Vagina (tissue), 2 donors: ENCODE data around the gene MEIS1.

Experiments
- CTCF ChIP-seq, 3 experiments: fragments of 450-650 bp in 2 of 3; fragments of 200-600 bp in 1 of 3; sonication (generic) in 1 of 3; IDR thresholded peaks; one replicate each; pipeline ENCODE4 v1.5.1; 2017 to 2019; ENCODE audit warnings: antibody characterized with exemption in 3 of 3, mild to moderate bottlenecking in 2 of 3, moderate library complexity in 2 of 3
- POLR2A ChIP-seq, 2 donors: fragments of 450-650 bp; IDR thresholded peaks; one replicate each; pipeline ENCODE4 v1.6.1; 2017; ENCODE audit warnings: antibody characterized with exemption in 2 of 2, mild to moderate bottlenecking in 2 of 2, moderate library complexity in 2 of 2

- TF ChIP-seq CTCF (IDR thresholded peaks at IDR 0.05) = no peak
- TF ChIP-seq POLR2A (IDR thresholded peaks at IDR 0.05) = no peak
Observed at GRCh38 chr2:66387016-66387753, 47.7 kb upstream of the MEIS1 start.
